Measurements from ENCODE around the gene TAS2R20. TPM values are rescaled to one million over a fixed set of nuclear protein-coding genes. Genes with fewer than 3 reads are reported as not detected.

Gene TAS2R20
- total and polyA plus RNA-seq, 2 of the 13 experiments (the other 11 are each of a cell fraction or from before 2014, with no cell fraction given) = 0.54 to 2.9 TPM

DNA sequence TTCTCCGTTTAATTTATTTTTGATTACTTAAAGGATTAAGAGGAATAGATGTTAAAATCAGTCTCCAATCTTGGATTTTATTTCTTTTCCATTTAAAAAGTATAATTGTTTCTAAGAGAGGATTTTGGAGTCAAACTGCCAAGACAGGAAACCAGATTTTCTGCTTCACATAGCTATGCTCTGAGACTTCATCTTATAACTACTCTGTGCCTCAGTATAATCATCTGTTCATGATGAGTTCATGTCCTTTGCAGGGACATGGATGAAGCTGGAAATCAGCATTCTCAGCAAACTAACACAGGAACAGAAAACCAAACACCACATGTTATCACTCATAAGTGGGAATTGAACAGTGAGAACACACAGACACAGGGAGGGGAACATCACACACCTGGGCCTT, 42.1 kb upstream of the TAS2R20 start:
- H3K27ac ChIP-seq (ENCODE audit: extremely low read length, insufficient read depth, low read length) = no peak overlapping the region
- peaks cover 1 to 4% of the 10 kb centered on the region in 2 experiments; a peak in 3 of 5 replicates for H3K36me3 ChIP-seq (replicated peaks in 1 of 2; ENCODE audit: control insufficient read depth in 1 of 2, insufficient read depth in 2 of 2, low read length in 2 of 2)
- 95% methylated on average over 1 of the region's 1 CpG for WGBS (ENCODE audit: low lambda C conversion rate)
- peaks cover 7% of the 10 kb centered on the region; the same call in 1 of the 2 replicates for H4K20me1 ChIP-seq (ENCODE audit: insufficient read depth, low read length)
- BruUV-seq (replicated peaks) = no TSS peak
- no peak for FAIRE-seq
- no peak for DNase-seq (ENCODE audit: low spot score)
- no peak overlapping the region for H3K4me3 ChIP-seq (replicated peaks in 1 of 3; ENCODE audit: insufficient read depth in 1 of 3, low read depth in 2 of 3, low read length in 3 of 3)
- ChIA-PET POLR2A (no interaction called here), CTCF (ENCODE audit: low intra/inter-chr PET ratio, low total read pairs) (no interaction called here)
- no peak for ATAC-seq
- H3K4me1 ChIP-seq (ENCODE audit: insufficient read depth, low read length) = no peaks in the 10 kb centered on the region; the same call in 1 of the 2 replicates
- H3K79me2 ChIP-seq (ENCODE audit: insufficient read depth, low read length) = peaks cover 3% of the 10 kb centered on the region
- H3K9me3 ChIP-seq (ENCODE audit: low read length) = no peaks in the 10 kb centered on the region
- H3K9ac ChIP-seq (ENCODE audit: insufficient read depth, low read depth, low read length) = no peak overlapping the region
- H3K27me3 ChIP-seq (ENCODE audit: control insufficient read depth in 1 of 2, insufficient read depth in 2 of 2, low read length in 2 of 2) = no peaks in the 10 kb centered on the region
- in situ Hi-C loops (cut with HindIII; ENCODE audit: extremely low pct_ligation_motif_present, low pct_unique_long_range_greater_than_20kb) (no loop called here), intact Hi-C loops (cut with micrococcal nuclease; ENCODE audit: unreplicated experiment) (no loop called here)
- H3K4me2 ChIP-seq (ENCODE audit: low read depth, low read length) = no peak overlapping the region
- H2AFZ ChIP-seq (ENCODE audit: low read length) = no peak overlapping the region
- TF ChIP-seq ZFP41 (CRISPR knock-in tag; IDR thresholded peaks at IDR 0.05; ENCODE audit: borderline replicate concordance) (no peak), MIER3 (CRISPR knock-in tag; IDR thresholded peaks at IDR 0.05; ENCODE audit: borderline replicate concordance) (no peak), ISL2 (CRISPR knock-in tag; IDR thresholded peaks at IDR 0.05) (no peak), ZNF850 (CRISPR knock-in tag; conservative IDR thresholded peaks at IDR 0.05) (no peak), ZKSCAN1 (IDR thresholded peaks at IDR 0.05; ENCODE audit: low read length) (no peak), FOXA1 (IDR thresholded peaks at IDR 0.05) (no peak), FOXA1 (CRISPR knock-in tag; IDR thresholded peaks at IDR 0.05) (no peak), THAP8 (CRISPR knock-in tag; IDR thresholded peaks at IDR 0.05; ENCODE audit: borderline replicate concordance) (no peak), ZNF260 (CRISPR knock-in tag; IDR thresholded peaks at IDR 0.05; ENCODE audit: borderline replicate concordance, low read depth) (no peak)
- TF ChIP-seq, protein P1, sequence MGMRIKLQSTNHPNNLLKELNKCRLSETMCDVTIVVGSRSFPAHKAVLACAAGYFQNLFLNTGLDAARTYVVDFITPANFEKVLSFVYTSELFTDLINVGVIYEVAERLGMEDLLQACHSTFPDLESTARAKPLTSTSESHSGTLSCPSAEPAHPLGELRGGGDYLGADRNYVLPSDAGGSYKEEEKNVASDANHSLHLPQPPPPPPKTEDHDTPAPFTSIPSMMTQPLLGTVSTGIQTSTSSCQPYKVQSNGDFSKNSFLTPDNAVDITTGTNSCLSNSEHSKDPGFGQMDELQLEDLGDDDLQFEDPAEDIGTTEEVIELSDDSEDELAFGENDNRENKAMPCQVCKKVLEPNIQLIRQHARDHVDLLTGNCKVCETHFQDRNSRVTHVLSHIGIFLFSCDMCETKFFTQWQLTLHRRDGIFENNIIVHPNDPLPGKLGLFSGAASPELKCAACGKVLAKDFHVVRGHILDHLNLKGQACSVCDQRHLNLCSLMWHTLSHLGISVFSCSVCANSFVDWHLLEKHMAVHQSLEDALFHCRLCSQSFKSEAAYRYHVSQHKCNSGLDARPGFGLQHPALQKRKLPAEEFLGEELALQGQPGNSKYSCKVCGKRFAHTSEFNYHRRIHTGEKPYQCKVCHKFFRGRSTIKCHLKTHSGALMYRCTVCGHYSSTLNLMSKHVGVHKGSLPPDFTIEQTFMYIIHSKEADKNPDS (CRISPR knock-in tag; IDR thresholded peaks at IDR 0.05) = no peak
- TF ChIP-seq, protein P2, sequence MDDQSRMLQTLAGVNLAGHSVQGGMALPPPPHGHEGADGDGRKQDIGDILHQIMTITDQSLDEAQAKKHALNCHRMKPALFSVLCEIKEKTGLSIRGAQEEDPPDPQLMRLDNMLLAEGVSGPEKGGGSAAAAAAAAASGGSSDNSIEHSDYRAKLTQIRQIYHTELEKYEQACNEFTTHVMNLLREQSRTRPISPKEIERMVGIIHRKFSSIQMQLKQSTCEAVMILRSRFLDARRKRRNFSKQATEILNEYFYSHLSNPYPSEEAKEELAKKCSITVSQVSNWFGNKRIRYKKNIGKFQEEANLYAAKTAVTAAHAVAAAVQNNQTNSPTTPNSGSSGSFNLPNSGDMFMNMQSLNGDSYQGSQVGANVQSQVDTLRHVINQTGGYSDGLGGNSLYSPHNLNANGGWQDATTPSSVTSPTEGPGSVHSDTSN (CRISPR knock-in tag; IDR thresholded peaks at IDR 0.05; ENCODE audit: borderline replicate concordance) = no peak
- TF ChIP-seq, protein P3, sequence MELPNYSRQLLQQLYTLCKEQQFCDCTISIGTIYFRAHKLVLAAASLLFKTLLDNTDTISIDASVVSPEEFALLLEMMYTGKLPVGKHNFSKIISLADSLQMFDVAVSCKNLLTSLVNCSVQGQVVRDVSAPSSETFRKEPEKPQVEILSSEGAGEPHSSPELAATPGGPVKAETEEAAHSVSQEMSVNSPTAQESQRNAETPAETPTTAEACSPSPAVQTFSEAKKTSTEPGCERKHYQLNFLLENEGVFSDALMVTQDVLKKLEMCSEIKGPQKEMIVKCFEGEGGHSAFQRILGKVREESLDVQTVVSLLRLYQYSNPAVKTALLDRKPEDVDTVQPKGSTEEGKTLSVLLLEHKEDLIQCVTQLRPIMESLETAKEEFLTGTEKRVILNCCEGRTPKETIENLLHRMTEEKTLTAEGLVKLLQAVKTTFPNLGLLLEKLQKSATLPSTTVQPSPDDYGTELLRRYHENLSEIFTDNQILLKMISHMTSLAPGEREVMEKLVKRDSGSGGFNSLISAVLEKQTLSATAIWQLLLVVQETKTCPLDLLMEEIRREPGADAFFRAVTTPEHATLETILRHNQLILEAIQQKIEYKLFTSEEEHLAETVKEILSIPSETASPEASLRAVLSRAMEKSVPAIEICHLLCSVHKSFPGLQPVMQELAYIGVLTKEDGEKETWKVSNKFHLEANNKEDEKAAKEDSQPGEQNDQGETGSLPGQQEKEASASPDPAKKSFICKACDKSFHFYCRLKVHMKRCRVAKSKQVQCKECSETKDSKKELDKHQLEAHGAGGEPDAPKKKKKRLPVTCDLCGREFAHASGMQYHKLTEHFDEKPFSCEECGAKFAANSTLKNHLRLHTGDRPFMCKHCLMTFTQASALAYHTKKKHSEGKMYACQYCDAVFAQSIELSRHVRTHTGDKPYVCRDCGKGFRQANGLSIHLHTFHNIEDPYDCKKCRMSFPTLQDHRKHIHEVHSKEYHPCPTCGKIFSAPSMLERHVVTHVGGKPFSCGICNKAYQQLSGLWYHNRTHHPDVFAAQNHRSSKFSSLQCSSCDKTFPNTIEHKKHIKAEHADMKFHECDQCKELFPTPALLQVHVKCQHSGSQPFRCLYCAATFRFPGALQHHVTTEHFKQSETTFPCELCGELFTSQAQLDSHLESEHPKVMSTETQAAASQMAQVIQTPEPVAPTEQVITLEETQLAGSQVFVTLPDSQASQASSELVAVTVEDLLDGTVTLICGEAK (IDR thresholded peaks at IDR 0.05) = no peak
- TF ChIP-seq, protein P3 (CRISPR knock-in tag; IDR thresholded peaks at IDR 0.05) = no peak

All from HepG2 (cell line).